SHP77 (cell line): ENCODE data around the gene CD8B2.
"Not testable (repeated sequence)": the region's sequence is repeated elsewhere in the genome, so short reads cannot be mapped to it uniquely, and the experiment has no call there.

ENCODE experiments used
- DNase-seq, 2 experiments: peaks; one replicate each; lab custom pipeline; 2025; lab: John Stamatoyannopoulos, UW

The CD8B2 gene

GRCh38 chr2:106511934-106512333, 24.8 kb downstream of the CD8B2 start:
- not testable (repeated sequence) for DNase-seq

DNA sequence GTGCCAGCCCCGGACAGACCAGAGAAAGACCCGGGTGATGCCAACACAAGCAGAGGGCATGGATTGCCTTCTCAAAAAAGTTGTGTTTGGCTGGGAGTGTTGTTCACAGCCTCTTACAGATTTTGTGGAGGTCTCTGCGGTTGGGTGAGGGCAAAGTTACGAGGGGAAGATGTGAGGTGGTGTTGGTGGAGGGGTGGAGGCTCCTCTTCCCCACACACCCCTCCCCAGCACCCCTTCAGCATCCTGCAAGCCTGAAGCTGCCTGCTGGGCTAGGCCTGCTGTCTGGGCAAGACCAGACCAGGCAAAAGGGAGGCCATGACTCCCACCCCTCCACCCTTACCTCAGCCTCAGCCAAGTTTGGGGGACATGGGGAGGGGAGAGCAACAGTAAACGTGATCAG, 26.2 kb downstream of the CD8B2 start:
- not testable (repeated sequence) for DNase-seq

DNA sequence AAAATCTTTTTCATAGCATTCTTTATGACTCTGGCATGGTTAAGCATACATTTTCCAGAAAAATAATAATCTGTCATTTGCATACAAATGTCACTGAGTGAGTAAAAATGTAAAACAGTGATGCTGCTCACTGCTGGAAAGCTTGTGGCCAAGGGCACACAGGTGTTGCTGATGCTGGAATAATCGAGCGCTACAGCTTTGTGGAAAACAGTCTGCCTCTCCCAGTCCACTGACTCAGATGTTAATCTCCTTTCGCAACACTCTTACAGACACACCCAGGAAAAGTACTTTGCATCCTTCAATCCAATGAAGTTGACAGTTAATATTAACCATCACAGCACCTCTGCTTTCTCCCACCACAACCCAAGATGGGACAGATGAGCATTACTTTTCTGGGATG, 27.7 kb downstream of the CD8B2 start:
- not testable (repeated sequence) for DNase-seq

DNA sequence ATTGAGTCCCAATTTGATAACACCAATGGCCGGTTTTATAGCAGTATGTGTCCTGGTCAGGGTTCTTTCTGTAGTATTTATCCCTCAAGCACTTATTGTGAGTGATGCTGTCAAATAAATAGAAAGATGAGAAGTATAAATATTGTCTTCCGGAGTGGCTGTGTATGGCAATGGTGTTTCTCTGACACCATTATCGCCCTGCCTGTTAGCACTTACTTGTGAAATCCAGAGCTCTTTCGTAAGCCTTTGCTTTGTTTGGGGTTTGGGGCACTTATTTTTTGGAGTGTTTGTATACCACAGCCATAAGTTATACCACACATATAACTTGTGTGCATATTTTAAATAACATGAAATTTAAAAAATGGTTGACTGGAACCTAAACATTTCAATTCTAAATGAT, 29.3 kb downstream of the CD8B2 start:
- DNase-seq, result no peak

DNA sequence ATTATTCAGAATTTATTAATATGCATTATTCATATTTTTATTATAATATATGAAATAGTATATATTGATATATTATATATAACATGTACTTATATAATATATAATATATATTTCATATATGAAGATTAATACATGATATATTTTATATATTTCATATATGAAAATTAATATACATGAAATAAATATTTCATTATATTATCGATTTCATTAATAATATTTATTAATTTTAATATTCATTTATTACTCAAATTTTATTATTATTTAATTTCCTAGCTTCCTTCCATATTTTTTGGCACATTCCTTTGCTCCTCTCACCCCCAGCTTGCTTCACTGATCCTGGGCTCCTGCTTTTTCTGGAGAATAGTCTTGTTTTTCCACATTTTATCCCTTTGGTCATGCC, 29.7 kb downstream of the CD8B2 start:
- DNase-seq, result no peak

GRCh38 chr2:106517329-106517728, 30.2 kb downstream of the CD8B2 start:
- DNase-seq, result no peak

- no peak for DNase-seq
Observed at GRCh38 chr2:106519767-106520166, 32.6 kb downstream of the CD8B2 start.

- DNase-seq, result no peak
Observed at GRCh38 chr2:106521016-106521415, 33.9 kb downstream of the CD8B2 start.

DNA sequence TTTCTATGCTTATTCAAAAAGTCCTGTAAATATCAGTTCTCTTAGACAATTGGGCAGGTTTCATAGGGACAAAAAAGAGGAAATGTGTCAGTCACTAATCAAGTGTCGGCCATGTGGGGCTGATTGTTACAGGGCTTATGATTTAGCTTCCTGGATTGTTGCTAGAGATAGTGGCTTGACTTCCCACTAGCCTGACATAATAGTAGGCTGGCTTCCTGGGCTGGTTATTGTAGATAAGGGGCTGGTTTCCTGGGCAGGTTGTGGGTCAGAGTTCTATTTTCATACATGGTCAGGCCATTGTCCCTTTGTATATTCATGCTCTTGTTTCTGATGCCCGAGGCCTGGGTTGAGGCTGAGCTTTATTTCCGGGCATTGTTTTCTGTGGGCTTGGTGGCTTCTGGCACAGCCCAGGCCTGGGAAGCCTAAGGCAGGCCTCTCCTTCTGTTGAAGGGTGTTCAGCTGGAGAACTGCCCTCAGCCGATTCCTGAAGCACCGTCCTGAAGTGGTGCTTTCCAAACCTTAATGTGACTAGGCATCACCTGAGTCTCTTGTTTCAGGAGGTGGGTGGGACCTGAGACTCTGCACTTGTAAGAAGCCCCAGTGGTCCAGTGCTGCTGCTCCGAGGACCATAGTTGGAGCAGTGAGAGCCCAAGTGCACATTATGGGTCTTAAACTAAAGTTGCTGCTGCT, 37.0 kb downstream of the CD8B2 start:
- DNase-seq, result no peak

- no peak for DNase-seq
Observed at GRCh38 chr2:106530866-106531265, 43.7 kb downstream of the CD8B2 start.

- DNase-seq, result no peak
Observed at GRCh38 chr2:106531676-106532214, 44.6 kb downstream of the CD8B2 start.

- no peak for DNase-seq
Observed at GRCh38 chr2:106532236-106532635, 45.1 kb downstream of the CD8B2 start.

DNA sequence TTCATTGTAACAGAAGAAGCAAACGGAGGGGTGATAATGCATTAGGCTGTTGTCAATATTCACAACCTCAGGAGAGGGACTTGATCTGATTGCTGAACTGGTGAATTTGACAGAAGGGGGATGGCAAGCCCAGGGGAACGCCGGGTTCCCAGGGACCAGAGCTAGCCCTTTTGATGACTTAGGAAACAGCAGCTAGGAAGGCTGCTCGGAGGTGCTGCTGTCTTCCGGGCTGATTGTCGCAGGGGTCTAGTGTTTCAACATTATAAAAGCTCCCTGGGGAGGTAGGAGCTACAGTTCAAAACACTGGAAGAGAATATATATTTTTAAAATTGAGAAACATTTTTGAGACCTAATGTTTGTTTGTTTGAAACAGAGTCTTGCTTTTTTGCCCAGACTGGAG, 47.3 kb downstream of the CD8B2 start:
- no peak for DNase-seq

- DNase-seq, result no peak
Observed at GRCh38 chr2:106536490-106536889, 49.3 kb downstream of the CD8B2 start.

DNA sequence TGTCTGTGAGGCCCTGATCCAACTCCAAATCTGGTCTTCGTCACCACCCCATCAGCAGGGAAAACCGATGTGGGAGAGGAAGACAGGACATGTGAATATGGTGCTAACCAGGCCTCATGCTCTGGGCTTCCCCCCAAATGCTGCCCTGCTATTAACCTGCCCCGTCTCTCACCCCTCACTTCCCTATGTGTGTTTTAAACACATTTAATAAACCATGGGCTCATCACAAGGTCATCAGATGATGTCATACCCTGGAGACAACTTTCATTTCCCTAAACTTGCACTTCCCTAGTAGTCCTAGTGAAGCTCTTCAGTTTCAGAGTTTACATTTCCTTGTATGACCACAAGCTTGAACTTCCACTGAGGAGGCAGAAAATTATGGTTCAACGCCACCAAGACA, 49.9 kb downstream of the CD8B2 start:
- DNase-seq, result no peak

DNA sequence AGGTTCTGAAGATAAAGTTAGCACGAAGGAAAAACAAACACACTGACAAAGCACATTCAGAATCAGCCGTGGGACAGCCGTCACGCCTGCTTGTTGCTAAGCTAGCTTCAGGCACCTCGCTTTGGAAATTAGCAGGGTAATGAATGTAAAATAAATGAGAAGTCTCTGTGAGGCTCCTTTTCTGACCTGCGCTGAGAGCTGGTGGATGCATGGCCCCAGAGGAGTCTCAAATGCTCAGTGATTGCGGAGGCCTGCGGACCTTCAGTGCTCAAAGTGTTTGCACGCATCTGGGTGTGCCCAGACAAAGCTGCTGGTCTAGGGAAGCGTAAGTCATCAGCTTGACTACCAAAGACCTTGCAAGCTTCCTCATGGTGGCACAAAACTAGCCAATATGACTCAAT, 50.6 kb downstream of the CD8B2 start:
- DNase-seq, result no peak

- DNase-seq, result no peak
Observed at GRCh38 chr2:106540886-106541285, 53.7 kb downstream of the CD8B2 start.

DNA sequence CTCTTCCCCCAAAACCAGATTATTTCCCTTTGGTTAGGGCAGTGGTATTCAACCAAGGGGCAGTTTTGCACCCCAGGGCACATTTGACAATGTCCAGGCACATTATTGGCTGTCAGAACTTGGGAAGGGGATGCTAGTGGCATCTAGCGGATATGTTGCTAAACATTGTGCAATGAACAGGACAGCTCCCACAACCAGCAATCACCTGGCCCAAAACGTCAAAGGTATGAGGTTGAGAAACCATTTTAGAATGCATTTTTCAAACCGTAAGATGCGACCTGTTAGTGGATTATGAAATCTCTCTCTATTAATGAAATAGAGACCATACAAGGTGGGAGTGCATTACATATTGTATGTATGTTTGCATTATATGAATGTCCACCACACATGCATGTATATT, 54.2 kb downstream of the CD8B2 start:
- no peak for DNase-seq

DNA sequence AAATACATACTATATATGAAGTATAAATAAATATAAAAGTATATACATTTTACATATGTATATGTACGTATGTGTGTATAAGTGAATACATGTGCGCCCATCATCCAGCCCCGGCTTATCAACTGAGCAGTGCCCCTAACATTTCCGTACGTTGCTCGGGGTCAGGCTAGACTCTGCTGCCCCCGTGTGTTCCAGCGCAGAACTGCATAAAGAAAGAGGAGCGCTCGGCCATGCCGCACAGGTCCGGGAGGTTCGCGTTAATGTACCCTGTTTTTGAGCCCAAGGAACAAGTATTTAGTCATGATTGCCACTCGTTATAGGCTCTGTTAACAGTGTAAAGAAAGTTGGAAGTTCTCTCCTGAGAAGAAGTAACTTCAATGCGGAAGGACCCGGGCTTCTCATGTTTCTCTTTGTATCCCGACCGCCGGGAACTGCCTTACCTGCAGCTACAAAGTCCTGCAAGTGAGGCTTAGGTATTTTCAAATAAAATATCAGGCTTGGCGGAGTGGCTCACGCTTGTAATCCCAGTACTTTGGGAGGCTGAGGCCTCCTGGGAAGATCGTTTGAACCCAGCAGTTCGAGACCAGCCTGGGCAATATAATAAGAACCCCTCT, 55.7 kb downstream of the CD8B2 start:
- peak; percentile 39 to 43 for DNase-seq

- DNase-seq, result no peak
Observed at GRCh38 chr2:106545007-106545406, 57.8 kb downstream of the CD8B2 start.

GRCh38 chr2:106546391-106546990, 59.3 kb downstream of the CD8B2 start:
- DNase-seq, result no peak

GRCh38 chr2:106547164-106547903, 60.2 kb downstream of the CD8B2 start:
- DNase-seq, result peak in 1 of 2 experiments; percentile 21
